ENCODE measurements around the gene GOLGB1. TPM values are rescaled to one million over a fixed set of nuclear protein-coding genes. Genes with fewer than 3 reads are reported as not detected.
A peak's percentile ranks its signal among the peaks of the same experiment; 100 is the strongest.
"Not testable (repeated sequence)": the region's sequence is repeated elsewhere in the genome, so short reads cannot be mapped to it uniquely, and the experiment has no call there.

The GOLGB1 gene
- total and polyA plus RNA-seq, 12 donors = 12.3 to 66.8 (median 49.2) TPM

- Histone ChIP-seq H3K27ac (peak overlapping the region in 9 of 10 donors; percentile 76 to 95 (median 91)), H3K4me1 (peaks cover 12 to 42% (median 31%) of the 10 kb centered on the region in 9 donors), H3K4me3 (peak overlapping the region; percentile 33 to 94 (median 82)), H3K27me3 (no peaks in the 10 kb centered on the region), H3K9me3 (no peaks in the 10 kb centered on the region), H3K36me3 (no peaks in the 10 kb centered on the region)
- WGBS, 2 donors = 1 to 2% methylated on average over 9 of the region's 9 CpGs
- no peak for TF ChIP-seq CTCF (IDR thresholded peaks at IDR 0.05)
- no peak for DNase-seq
- intact Hi-C loops (cut with DNase I) = loop anchor here in 3 of 10 donors (5.0 to 10.0 kb wide), 2 partner anchors 82 to 205 kb away; partner anchors contain the start of gene POLQ (in 2 of the 3)
- no peak for ATAC-seq
Observed at GRCh38 chr3:121750087-121750415, 510 bp upstream of the GOLGB1 start.

- DNase-seq = no peak
- intact Hi-C loops (cut with DNase I) = loop anchor here in 1 of 10 donors (5.0 kb wide), 1 partner anchor 201 kb away; the partner anchor contains the start of gene POLQ
- Histone ChIP-seq H3K4me1 (peaks cover 12 to 49% (median 35%) of the 10 kb centered on the region in 9 donors), H3K27me3 (no peaks in the 10 kb centered on the region), H3K4me3 (peak overlapping the region; percentile 68 to 94 (median 83)), H3K36me3 (no peaks in the 10 kb centered on the region), H3K27ac (peak overlapping the region; percentile 76 to 96 (median 92)), H3K9me3 (no peaks in the 10 kb centered on the region)
- WGBS, 2 donors = 1% methylated on average over 17 of the region's 17 CpGs
- peak in 7 of 8 donors; percentile 50 to 81 (median 74) for ATAC-seq
- no peak for TF ChIP-seq CTCF (IDR thresholded peaks at IDR 0.05)
Observed at GRCh38 chr3:121748680-121749275, 763 bp downstream of the GOLGB1 start.

DNA sequence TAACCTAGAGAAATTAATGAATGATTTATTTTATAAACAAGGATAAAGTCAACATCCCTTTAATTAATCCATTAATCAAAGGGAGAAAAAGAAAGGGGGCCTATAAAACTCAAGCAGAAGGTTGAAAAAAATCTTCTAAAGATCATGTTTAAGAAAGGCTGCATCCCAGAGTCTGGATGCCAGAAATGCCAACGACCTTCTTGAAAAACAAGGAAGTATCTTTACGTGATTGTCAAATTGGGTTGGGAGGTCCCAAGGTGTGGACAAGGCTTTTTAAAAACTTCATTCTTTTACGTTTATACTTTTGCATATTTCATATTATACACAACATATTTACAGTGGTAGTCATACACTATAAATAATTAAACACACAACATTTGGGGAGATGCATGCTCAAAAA is 1.6 kb downstream of the GOLGB1 start:
- Histone ChIP-seq H3K36me3 (peaks cover 0 to 4% (median 0%) of the 10 kb centered on the region in 9 donors), H3K27me3 (no peaks in the 10 kb centered on the region), H3K9me3 (peaks cover 0 to 4% (median 0%) of the 10 kb centered on the region in 11 donors), H3K4me1 (peaks cover 12 to 49% (median 35%) of the 10 kb centered on the region in 9 donors), H3K27ac (peak overlapping the region in 4 of 10 donors; percentile 92 to 96 (median 94)), H3K4me3 (peak overlapping the region in 9 of 10 donors; percentile 68 to 94 (median 83))
- WGBS, 2 donors = 22 to 25% methylated on average over 3 of the region's 3 CpGs
- no peak for TF ChIP-seq CTCF (IDR thresholded peaks at IDR 0.05)
- ATAC-seq (no peak), DNase-seq (no peak)
- intact Hi-C loops (cut with DNase I) = loop anchor here in 1 of 10 donors (5.0 kb wide), 1 partner anchor 201 kb away; the partner anchor contains the start of gene POLQ

DNA sequence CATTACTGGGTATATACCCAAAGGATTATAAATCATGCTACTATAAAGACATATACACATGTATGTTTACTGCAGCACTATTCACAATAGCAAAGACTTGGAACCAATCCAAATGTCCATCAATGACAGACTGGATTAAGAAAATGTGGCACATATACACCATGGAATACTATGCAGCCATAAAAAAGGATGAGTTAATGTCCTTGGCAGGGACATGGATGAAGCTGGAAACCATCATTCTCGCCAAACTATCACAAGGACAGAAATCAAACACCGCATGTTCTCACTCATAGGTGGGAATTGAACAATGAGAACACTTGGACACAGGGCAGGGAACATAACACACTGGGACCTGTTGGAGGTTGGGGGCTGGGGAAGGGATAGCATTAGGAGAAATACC is 6.4 kb downstream of the GOLGB1 start:
- H3K27me3 ChIP-seq; H3K36me3 ChIP-seq; H3K27ac ChIP-seq; ATAC-seq; DNase-seq; H3K4me3 ChIP-seq; intact Hi-C loops (cut with DNase I): not testable (repeated sequence)
- H3K4me1 ChIP-seq = peaks cover 7 to 61% (median 33%) of the 10 kb centered on the region in 9 donors
- 98% methylated on average over 2 of the region's 2 CpGs for WGBS, 2 donors
- peaks cover 0 to 17% (median 5%) of the 10 kb centered on the region in 11 donors for H3K9me3 ChIP-seq

- no peak for TF ChIP-seq CTCF (IDR thresholded peaks at IDR 0.05)
Observed at GRCh38 chr3:121740896-121741295, 8.6 kb downstream of the GOLGB1 start.

More at GRCh38 chr3:121740896-121741295, 8.6 kb downstream of the GOLGB1 start:
- 60 to 66% methylated on average over 2 of the region's 2 CpGs for WGBS, 2 donors
- Histone ChIP-seq H3K9me3 (peaks cover 0 to 17% (median 5%) of the 10 kb centered on the region in 11 donors), H3K4me3 (no peak overlapping the region), H3K27ac (no peak overlapping the region), H3K36me3 (peaks cover 0 to 8% (median 0%) of the 10 kb centered on the region in 9 donors), H3K27me3 (no peaks in the 10 kb centered on the region), H3K4me1 (peaks cover 0 to 40% (median 18%) of the 10 kb centered on the region in 9 donors)
- no peak for DNase-seq
- ATAC-seq = no peak
- intact Hi-C loops (cut with DNase I) = no loop called here

All from heart right ventricle (tissue), 16 donors.